CD4-positive, CD25-positive, alpha-beta regulatory T cell (primary cell): ENCODE data around the gene ZPR1. TPM values are rescaled to one million over a fixed set of nuclear protein-coding genes. Genes with fewer than 3 reads are reported as not detected.

Experiments used
- ATAC-seq, 2 donors: fragments of 150-1000 bp; cut with Tn5 transposase; one replicate each; pipeline ENCODE4 v1.10.0; 2021; ENCODE audit warnings: low read depth in 2 of 2, moderate number of reproducible peaks in 2 of 2, moderate library complexity in 1 of 2
- DNase-seq, 3 donors: peaks; one replicate each; pipeline versions ENCODE4 v3.0.0 to v3.0.0-alpha.2; 2012 to 2022; ENCODE audit warnings: mixed read lengths in 1 of 3
- H3K27ac ChIP-seq: one replicate; pipeline ENCODE4 v1.7.0; 2013; ENCODE audit warnings: mild to moderate bottlenecking, low read length; ENCODE audit not compliant: insufficient read depth, poor library complexity, severe bottlenecking
- H3K27me3 ChIP-seq: one replicate; pipeline ENCODE4 v1.7.0; 2013; ENCODE audit warnings: low read length; ENCODE audit not compliant: control insufficient read depth, insufficient read depth
- H3K36me3 ChIP-seq: one replicate; pipeline ENCODE4 v1.7.0; 2013; ENCODE audit warnings: mild to moderate bottlenecking, low read length, moderate library complexity; ENCODE audit not compliant: control insufficient read depth, insufficient read depth
- H3K4me1 ChIP-seq: 2 replicates; pipeline ENCODE4 v1.7.0; 2013; ENCODE audit warnings: mild to moderate bottlenecking, low read length; ENCODE audit not compliant: insufficient read depth, control insufficient read depth, poor library complexity, severe bottlenecking
- H3K4me3 ChIP-seq: one replicate; pipeline ENCODE4 v1.7.0; 2013; ENCODE audit warnings: low read depth, mild to moderate bottlenecking, low read length, moderate library complexity
- H3K9me3 ChIP-seq, 2 experiments: 1 replicate in 1 of 2; 2 replicates in 1 of 2; pipeline ENCODE4 v1.7.0; 2013; ENCODE audit warnings: low read length in 2 of 2, mild to moderate bottlenecking in 1 of 2, moderate library complexity in 1 of 2; ENCODE audit not compliant: control insufficient read depth in 2 of 2
- H3K27ac Mint-ChIP-seq, 3 donors: one replicate each; pipeline ENCODE4 v1.8.0; 2020 to 2022; ENCODE audit warnings: mild to moderate bottlenecking in 3 of 3, mixed read lengths in 3 of 3, moderate library complexity in 2 of 3
- H3K27me3 Mint-ChIP-seq: one replicate; pipeline ENCODE4 v1.8.0; 2022; ENCODE audit warnings: mild to moderate bottlenecking, mixed read lengths
- H3K36me3 Mint-ChIP-seq: one replicate; pipeline ENCODE4 v1.8.0; 2020; ENCODE audit warnings: mixed read lengths
- H3K4me1 Mint-ChIP-seq, 4 donors: one replicate each; pipeline ENCODE4 v1.8.0; 2020 to 2022; ENCODE audit warnings: mixed read lengths in 4 of 4, mild to moderate bottlenecking in 1 of 4
- H3K4me3 Mint-ChIP-seq, 4 donors: one replicate each; pipeline ENCODE4 v1.8.0; 2020 to 2022; ENCODE audit warnings: mild to moderate bottlenecking in 4 of 4, mixed read lengths in 4 of 4, moderate library complexity in 3 of 4
- H3K9me3 Mint-ChIP-seq, 7 donors: one replicate each; pipeline ENCODE4 v1.8.0; 2020 to 2022; ENCODE audit warnings: mixed read lengths in 7 of 7, mild to moderate bottlenecking in 3 of 7, moderate library complexity in 2 of 7
- polyA plus RNA-seq, 4 donors: library from polyadenylated mRNA; unstranded; fragments of 300-500 nt; fragmentation: Illumina TruSeq; gene quantifications; one replicate each; pipeline ENCODE4 v1.2.3, GENCODE V29; 2021
- total RNA-seq: library from RNA; stranded (reverse); gene quantifications from one replicate; pipeline ENCODE4 v1.2.3, GENCODE V29; 2022

Gene ZPR1
- total and polyA plus RNA-seq, 5 donors from 2014 or later, result 43.4 to 99.8 (median 45.1) TPM

- Mint-ChIP-seq H3K27me3 (no peaks in the 10 kb centered on the region), H3K27ac (no peak overlapping the region), H3K9me3 (no peaks in the 10 kb centered on the region), H3K36me3 (no peaks in the 10 kb centered on the region), H3K4me3 (no peak overlapping the region), H3K4me1 (no peaks in the 10 kb centered on the region)
- Histone ChIP-seq H3K27ac (no peak overlapping the region), H3K4me1 (no peaks in the 10 kb centered on the region), H3K4me3 (no peak overlapping the region), H3K9me3 (no peaks in the 10 kb centered on the region), H3K36me3 (no peaks in the 10 kb centered on the region), H3K27me3 (no peaks in the 10 kb centered on the region)
- no peak for ATAC-seq
- DNase-seq, result no peak
These were observed 39.1 kb upstream of the ZPR1 start for GRCh38 chr11:116826751-116827431.

- DNase-seq (no peak), ATAC-seq (no peak)
- Mint-ChIP-seq H3K27me3 (no peaks in the 10 kb centered on the region), H3K27ac (no peak overlapping the region), H3K4me1 (no peaks in the 10 kb centered on the region), H3K36me3 (no peaks in the 10 kb centered on the region), H3K4me3 (no peak overlapping the region), H3K9me3 (no peaks in the 10 kb centered on the region)
- H3K27ac ChIP-seq, result no peak overlapping the region
- H3K27me3 ChIP-seq, result no peaks in the 10 kb centered on the region
- H3K4me3 ChIP-seq, result no peak overlapping the region
- H3K4me1 ChIP-seq, result no peaks in the 10 kb centered on the region
- H3K9me3 ChIP-seq, result no peaks in the 10 kb centered on the region
- H3K36me3 ChIP-seq, result no peaks in the 10 kb centered on the region
These were observed 38.3 kb upstream of the ZPR1 start for GRCh38 chr11:116825854-116826750.

DNA sequence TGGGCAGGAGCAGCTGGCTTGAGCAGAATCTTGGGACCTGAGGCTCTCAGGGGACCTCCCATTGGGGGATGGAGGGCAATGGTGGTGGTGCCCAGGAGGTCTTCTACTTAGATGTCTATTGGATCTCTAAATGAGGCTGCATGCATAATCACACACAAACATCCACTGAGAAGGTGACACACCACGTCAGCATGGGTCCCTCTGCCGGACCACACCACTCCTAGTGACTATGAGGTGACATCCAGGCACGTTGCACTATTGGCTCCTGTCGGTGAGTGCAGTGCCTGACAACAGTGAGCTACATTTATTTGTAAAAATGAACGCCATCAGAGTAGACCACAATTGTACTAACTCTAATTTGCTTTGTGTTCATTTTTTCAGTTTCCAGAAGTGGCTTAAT is 37.6 kb upstream of the ZPR1 start:
- no peak overlapping the region for H3K4me3 Mint-ChIP-seq
- H3K27me3 Mint-ChIP-seq, result no peaks in the 10 kb centered on the region
- H3K27ac Mint-ChIP-seq, result no peak overlapping the region
- no peaks in the 10 kb centered on the region for H3K27me3 ChIP-seq
- no peaks in the 10 kb centered on the region for H3K9me3 Mint-ChIP-seq
- H3K9me3 ChIP-seq, result no peaks in the 10 kb centered on the region
- no peak overlapping the region for H3K27ac ChIP-seq
- no peaks in the 10 kb centered on the region for H3K36me3 ChIP-seq
- no peaks in the 10 kb centered on the region for H3K4me1 Mint-ChIP-seq
- H3K4me3 ChIP-seq, result no peak overlapping the region
- ATAC-seq (no peak), DNase-seq (no peak)
- no peaks in the 10 kb centered on the region for H3K36me3 Mint-ChIP-seq
- no peaks in the 10 kb centered on the region for H3K4me1 ChIP-seq

GRCh38 chr11:116823031-116823843 is 35.4 kb upstream of the ZPR1 start, which contains the start of gene APOA4:
APOA4 (minus strand) TSS chr11:116823304; CDS start chr11:116823191, 113 bp downstream.
- H3K36me3 ChIP-seq, result no peaks in the 10 kb centered on the region
- no peak within 1 kb of the TSS for H3K4me3 Mint-ChIP-seq
- no peaks in the 10 kb centered on the region for H3K36me3 Mint-ChIP-seq
- H3K9me3 ChIP-seq, result no peaks in the 10 kb centered on the region
- H3K4me1 ChIP-seq, result no peaks in the 10 kb centered on the region
- no peak for ATAC-seq
- DNase-seq, result no peak
- H3K27me3 Mint-ChIP-seq, result no peaks in the 10 kb centered on the region
- H3K4me3 ChIP-seq, result no peak within 1 kb of the TSS
- H3K27ac Mint-ChIP-seq, result peak within 1 kb of the TSS in 1 of 3 donors; percentile 17
- H3K9me3 Mint-ChIP-seq, result no peaks in the 10 kb centered on the region
- H3K27me3 ChIP-seq, result no peaks in the 10 kb centered on the region
- no peak within 1 kb of the TSS for H3K27ac ChIP-seq
- no peaks in the 10 kb centered on the region for H3K4me1 Mint-ChIP-seq

DNA sequence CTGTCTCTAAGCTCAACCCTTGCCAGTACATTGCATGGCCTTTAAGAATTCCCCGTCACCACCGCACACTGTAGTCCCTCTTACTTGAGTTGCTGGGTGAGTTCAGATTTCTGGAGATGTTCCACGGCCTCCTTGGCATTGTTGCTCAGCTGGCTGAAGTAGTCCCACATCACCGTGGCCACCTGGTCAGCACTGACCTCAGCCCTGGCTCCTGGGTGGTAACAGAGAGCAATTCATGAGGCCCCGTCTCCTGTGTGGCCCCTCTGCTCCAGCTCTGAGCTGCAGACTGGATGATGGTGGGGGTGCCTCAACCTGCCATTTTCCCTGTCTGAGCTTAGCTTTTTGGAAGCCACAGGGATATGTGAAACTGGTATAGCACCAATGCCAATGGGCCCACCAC is 34.8 kb upstream of the ZPR1 start:
- no peak for ATAC-seq
- no peaks in the 10 kb centered on the region for H3K36me3 ChIP-seq
- H3K4me3 Mint-ChIP-seq, result no peak overlapping the region
- no peaks in the 10 kb centered on the region for H3K36me3 Mint-ChIP-seq
- no peaks in the 10 kb centered on the region for H3K27me3 Mint-ChIP-seq
- H3K4me1 Mint-ChIP-seq, result no peaks in the 10 kb centered on the region
- H3K27ac Mint-ChIP-seq, result no peak overlapping the region
- no peaks in the 10 kb centered on the region for H3K9me3 Mint-ChIP-seq
- no peak overlapping the region for H3K27ac ChIP-seq
- H3K27me3 ChIP-seq, result no peaks in the 10 kb centered on the region
- no peak overlapping the region for H3K4me3 ChIP-seq
- no peaks in the 10 kb centered on the region for H3K9me3 ChIP-seq
- no peak for DNase-seq
- H3K4me1 ChIP-seq, result no peaks in the 10 kb centered on the region

DNA sequence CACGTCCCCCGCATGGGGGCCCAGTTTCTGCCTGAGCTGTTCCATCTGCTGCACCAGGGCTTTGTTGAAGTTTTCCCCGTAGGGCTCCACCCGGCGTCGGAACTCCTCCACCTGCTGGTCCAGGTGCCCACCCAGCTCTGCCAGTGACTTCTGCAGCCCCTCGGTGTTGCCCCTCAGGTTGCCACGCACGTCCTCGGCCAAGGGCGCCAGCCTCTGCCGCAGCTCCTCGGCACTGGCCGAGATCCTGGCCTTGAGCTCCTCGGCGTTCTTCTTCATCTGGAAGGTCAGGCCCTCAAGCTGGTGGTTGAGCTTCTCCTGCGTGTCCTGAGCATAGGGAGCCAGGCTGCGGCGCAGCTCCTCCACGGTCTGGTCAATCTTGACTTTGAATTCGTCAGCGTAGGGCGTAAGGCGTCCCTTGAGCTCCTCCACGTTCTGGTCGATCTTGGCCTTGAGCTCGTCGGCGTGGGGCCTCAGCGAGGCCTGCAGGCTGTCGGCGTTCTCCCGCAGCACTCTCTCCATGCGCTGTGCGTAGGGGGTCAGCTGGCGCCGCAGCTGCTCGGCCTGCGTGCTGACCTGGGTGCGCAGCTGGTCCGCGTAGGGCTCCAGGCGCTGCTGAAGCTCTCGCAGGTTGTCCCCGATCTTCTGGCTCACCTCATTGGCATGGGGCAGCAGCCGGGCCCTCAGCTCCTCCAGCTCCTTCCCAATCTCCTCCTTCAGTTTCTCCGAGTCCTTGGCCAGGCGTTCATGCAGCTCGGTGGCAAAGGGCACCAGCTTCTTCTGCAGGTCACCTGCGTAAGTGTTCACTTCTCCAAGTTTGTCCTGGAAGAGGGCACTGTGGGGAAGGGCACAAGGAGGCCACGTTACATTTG is 33.5 kb upstream of the ZPR1 start:
- no peaks in the 10 kb centered on the region for H3K27me3 ChIP-seq
- H3K27me3 Mint-ChIP-seq, result no peaks in the 10 kb centered on the region
- no peaks in the 10 kb centered on the region for H3K36me3 Mint-ChIP-seq
- no peak for ATAC-seq
- H3K4me1 ChIP-seq, result no peaks in the 10 kb centered on the region
- no peaks in the 10 kb centered on the region for H3K4me1 Mint-ChIP-seq
- DNase-seq, result no peak
- H3K27ac Mint-ChIP-seq, result no peak overlapping the region
- no peak overlapping the region for H3K27ac ChIP-seq
- no peaks in the 10 kb centered on the region for H3K36me3 ChIP-seq
- no peak overlapping the region for H3K4me3 ChIP-seq
- H3K4me3 Mint-ChIP-seq, result no peak overlapping the region
- H3K9me3 ChIP-seq, result no peaks in the 10 kb centered on the region
- H3K9me3 Mint-ChIP-seq, result no peaks in the 10 kb centered on the region

DNA sequence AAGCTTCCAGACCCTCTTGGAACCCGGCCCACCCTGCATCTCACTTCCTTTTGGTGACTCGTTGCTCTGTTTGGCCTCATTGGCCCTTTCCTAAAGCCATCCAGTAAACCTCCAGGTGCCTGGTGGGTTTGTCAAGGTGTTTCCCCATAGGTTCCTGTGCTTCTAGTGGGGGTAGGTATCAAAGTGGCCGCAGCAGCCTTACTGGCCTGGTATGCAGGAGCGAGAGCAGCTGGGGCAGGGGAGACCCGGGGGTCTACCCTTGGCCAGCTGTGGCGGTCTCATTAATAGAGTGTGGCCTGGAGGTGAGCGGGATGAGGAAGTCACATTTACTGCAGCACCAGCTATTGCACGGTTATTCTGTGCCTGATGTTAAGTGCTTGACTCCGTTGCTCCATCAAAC is 31.2 kb upstream of the ZPR1 start:
- Histone ChIP-seq H3K4me3 (no peak overlapping the region), H3K27me3 (no peaks in the 10 kb centered on the region), H3K36me3 (no peaks in the 10 kb centered on the region), H3K9me3 (no peaks in the 10 kb centered on the region), H3K27ac (no peak overlapping the region), H3K4me1 (no peaks in the 10 kb centered on the region)
- H3K27ac Mint-ChIP-seq, result no peak overlapping the region
- H3K4me1 Mint-ChIP-seq, result no peaks in the 10 kb centered on the region
- no peaks in the 10 kb centered on the region for H3K27me3 Mint-ChIP-seq
- no peaks in the 10 kb centered on the region for H3K36me3 Mint-ChIP-seq
- DNase-seq (no peak), ATAC-seq (no peak)
- H3K9me3 Mint-ChIP-seq, result no peaks in the 10 kb centered on the region
- no peak overlapping the region for H3K4me3 Mint-ChIP-seq
